Measurements from ENCODE around the gene ME3. TPM values are rescaled to one million over a fixed set of nuclear protein-coding genes. Genes with fewer than 3 reads are reported as not detected.

Gene ME3
- total and polyA plus RNA-seq, 4 donors, result 1.4 to 7.2 (median 2.3) TPM

DNA sequence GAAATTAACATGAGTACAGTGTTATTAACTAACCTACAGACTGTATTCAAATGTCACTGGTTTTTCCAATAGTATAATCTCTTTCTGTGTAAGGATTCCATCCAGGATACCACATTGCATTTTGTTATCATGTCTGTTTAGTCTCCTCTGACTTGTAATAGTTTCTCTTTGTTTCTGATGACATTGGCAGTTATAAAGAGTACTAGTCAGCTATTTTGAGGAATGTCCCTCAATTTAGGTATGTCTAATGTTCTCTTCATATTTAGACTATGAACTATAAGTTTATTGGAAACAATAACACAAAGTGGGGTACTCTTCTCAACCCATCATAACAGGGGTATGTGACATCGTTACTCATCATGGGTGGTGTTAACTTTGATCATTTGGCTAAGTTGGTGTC is 20.3 kb upstream of the ME3 start:
- no peak for DNase-seq (ENCODE audit: low spot score)
- no peaks in the 10 kb centered on the region for H3K4me1 ChIP-seq (ENCODE audit: control insufficient read depth in 4 of 4, insufficient read depth in 4 of 4, low read length in 3 of 4)
- H3K27me3 ChIP-seq (ENCODE audit: control insufficient read depth in 4 of 4, insufficient read depth in 4 of 4, low read length in 3 of 4), result no peaks in the 10 kb centered on the region
- no peaks in the 10 kb centered on the region for H3K36me3 ChIP-seq (ENCODE audit: control insufficient read depth in 4 of 4, insufficient read depth in 3 of 4, low read depth in 1 of 4, low read length in 3 of 4)
- 91% methylated on average over 1 of the region's 1 CpG for WGBS
- H3K9me3 ChIP-seq (ENCODE audit: control insufficient read depth in 4 of 4, low read length in 3 of 4), result no peaks in the 10 kb centered on the region
- H3K9ac ChIP-seq (ENCODE audit: low read depth in 1 of 2, low read length in 2 of 2), result no peak overlapping the region
- TF ChIP-seq, protein P1, sequence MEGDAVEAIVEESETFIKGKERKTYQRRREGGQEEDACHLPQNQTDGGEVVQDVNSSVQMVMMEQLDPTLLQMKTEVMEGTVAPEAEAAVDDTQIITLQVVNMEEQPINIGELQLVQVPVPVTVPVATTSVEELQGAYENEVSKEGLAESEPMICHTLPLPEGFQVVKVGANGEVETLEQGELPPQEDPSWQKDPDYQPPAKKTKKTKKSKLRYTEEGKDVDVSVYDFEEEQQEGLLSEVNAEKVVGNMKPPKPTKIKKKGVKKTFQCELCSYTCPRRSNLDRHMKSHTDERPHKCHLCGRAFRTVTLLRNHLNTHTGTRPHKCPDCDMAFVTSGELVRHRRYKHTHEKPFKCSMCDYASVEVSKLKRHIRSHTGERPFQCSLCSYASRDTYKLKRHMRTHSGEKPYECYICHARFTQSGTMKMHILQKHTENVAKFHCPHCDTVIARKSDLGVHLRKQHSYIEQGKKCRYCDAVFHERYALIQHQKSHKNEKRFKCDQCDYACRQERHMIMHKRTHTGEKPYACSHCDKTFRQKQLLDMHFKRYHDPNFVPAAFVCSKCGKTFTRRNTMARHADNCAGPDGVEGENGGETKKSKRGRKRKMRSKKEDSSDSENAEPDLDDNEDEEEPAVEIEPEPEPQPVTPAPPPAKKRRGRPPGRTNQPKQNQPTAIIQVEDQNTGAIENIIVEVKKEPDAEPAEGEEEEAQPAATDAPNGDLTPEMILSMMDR (IDR thresholded peaks at IDR 0.05; ENCODE audit: low read depth, low read length, missing input control), result no peak
- TF ChIP-seq, protein P2, sequence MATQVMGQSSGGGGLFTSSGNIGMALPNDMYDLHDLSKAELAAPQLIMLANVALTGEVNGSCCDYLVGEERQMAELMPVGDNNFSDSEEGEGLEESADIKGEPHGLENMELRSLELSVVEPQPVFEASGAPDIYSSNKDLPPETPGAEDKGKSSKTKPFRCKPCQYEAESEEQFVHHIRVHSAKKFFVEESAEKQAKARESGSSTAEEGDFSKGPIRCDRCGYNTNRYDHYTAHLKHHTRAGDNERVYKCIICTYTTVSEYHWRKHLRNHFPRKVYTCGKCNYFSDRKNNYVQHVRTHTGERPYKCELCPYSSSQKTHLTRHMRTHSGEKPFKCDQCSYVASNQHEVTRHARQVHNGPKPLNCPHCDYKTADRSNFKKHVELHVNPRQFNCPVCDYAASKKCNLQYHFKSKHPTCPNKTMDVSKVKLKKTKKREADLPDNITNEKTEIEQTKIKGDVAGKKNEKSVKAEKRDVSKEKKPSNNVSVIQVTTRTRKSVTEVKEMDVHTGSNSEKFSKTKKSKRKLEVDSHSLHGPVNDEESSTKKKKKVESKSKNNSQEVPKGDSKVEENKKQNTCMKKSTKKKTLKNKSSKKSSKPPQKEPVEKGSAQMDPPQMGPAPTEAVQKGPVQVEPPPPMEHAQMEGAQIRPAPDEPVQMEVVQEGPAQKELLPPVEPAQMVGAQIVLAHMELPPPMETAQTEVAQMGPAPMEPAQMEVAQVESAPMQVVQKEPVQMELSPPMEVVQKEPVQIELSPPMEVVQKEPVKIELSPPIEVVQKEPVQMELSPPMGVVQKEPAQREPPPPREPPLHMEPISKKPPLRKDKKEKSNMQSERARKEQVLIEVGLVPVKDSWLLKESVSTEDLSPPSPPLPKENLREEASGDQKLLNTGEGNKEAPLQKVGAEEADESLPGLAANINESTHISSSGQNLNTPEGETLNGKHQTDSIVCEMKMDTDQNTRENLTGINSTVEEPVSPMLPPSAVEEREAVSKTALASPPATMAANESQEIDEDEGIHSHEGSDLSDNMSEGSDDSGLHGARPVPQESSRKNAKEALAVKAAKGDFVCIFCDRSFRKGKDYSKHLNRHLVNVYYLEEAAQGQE (IDR thresholded peaks at IDR 0.05), result no peak
- TF ChIP-seq, protein P3, sequence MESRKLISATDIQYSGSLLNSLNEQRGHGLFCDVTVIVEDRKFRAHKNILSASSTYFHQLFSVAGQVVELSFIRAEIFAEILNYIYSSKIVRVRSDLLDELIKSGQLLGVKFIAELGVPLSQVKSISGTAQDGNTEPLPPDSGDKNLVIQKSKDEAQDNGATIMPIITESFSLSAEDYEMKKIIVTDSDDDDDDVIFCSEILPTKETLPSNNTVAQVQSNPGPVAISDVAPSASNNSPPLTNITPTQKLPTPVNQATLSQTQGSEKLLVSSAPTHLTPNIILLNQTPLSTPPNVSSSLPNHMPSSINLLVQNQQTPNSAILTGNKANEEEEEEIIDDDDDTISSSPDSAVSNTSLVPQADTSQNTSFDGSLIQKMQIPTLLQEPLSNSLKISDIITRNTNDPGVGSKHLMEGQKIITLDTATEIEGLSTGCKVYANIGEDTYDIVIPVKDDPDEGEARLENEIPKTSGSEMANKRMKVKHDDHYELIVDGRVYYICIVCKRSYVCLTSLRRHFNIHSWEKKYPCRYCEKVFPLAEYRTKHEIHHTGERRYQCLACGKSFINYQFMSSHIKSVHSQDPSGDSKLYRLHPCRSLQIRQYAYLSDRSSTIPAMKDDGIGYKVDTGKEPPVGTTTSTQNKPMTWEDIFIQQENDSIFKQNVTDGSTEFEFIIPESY (IDR thresholded peaks at IDR 0.05), result no peak
- TF ChIP-seq TAF1 (conservative IDR thresholded peaks at IDR 0.05) (no peak), RAD21 (IDR thresholded peaks at IDR 0.05) (no peak), HNF4G (IDR thresholded peaks at IDR 0.05) (no peak), HNF4A (conservative IDR thresholded peaks at IDR 0.05) (no peak), FOXA2 (IDR thresholded peaks at IDR 0.05) (no peak), NR2F2 (IDR thresholded peaks at IDR 0.05) (no peak), GABPA (IDR thresholded peaks at IDR 0.05 in 1 of 2, conservative IDR thresholded peaks at IDR 0.05 in 1 of 2) (no peak), YY1 (IDR thresholded peaks at IDR 0.05) (no peak), JUND (IDR thresholded peaks at IDR 0.05) (no peak)
- TF ChIP-seq, protein P4, sequence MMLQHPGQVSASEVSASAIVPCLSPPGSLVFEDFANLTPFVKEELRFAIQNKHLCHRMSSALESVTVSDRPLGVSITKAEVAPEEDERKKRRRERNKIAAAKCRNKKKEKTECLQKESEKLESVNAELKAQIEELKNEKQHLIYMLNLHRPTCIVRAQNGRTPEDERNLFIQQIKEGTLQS (IDR thresholded peaks at IDR 0.05), result no peak
- H3K4me3 ChIP-seq (ENCODE audit: low read depth in 1 of 3, low read length in 3 of 3), result no peak overlapping the region
- H3K27ac ChIP-seq (ENCODE audit: low read depth in 1 of 2, low read length in 2 of 2), result no peak overlapping the region

DNA sequence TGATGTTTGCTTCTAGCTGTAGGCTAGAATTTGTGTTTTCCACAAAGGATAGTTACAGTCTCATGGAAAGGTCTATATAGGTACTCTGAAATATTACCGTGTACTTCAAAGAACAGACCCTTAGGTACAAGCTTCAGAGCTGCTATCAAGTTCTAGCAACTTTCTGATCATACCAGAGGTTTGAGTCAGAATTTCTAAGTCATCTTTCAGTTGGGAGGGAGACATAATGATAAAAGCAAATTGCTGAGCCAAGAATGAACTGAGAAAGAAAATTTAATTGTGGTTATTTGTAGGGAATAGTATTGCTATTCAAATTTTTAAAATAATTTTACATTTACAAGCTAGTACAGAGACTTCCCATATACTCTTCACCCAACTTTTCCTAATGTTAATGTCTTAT is 19.9 kb upstream of the ME3 start:
- Histone ChIP-seq H3K27me3 (ENCODE audit: control insufficient read depth in 4 of 4, insufficient read depth in 4 of 4, low read length in 3 of 4) (no peaks in the 10 kb centered on the region), H3K4me1 (ENCODE audit: control insufficient read depth in 4 of 4, insufficient read depth in 4 of 4, low read length in 3 of 4) (no peaks in the 10 kb centered on the region), H3K27ac (ENCODE audit: low read depth in 1 of 2, low read length in 2 of 2) (no peak overlapping the region), H3K36me3 (ENCODE audit: control insufficient read depth in 4 of 4, insufficient read depth in 3 of 4, low read depth in 1 of 4, low read length in 3 of 4) (no peaks in the 10 kb centered on the region), H3K9me3 (ENCODE audit: control insufficient read depth in 4 of 4, low read length in 3 of 4) (no peaks in the 10 kb centered on the region), H3K9ac (ENCODE audit: low read depth in 1 of 2, low read length in 2 of 2) (no peak overlapping the region), H3K4me3 (ENCODE audit: low read depth in 1 of 3, low read length in 3 of 3) (no peak overlapping the region)
- DNase-seq (ENCODE audit: low spot score), result no peak
- TF ChIP-seq, protein P5, sequence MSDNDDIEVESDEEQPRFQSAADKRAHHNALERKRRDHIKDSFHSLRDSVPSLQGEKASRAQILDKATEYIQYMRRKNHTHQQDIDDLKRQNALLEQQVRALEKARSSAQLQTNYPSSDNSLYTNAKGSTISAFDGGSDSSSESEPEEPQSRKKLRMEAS (IDR thresholded peaks at IDR 0.05), result no peak
- no peak for TF ChIP-seq TAF1 (conservative IDR thresholded peaks at IDR 0.05)
- no peak for TF ChIP-seq RAD21 (IDR thresholded peaks at IDR 0.05)
- TF ChIP-seq GABPA (IDR thresholded peaks at IDR 0.05 in 1 of 2, conservative IDR thresholded peaks at IDR 0.05 in 1 of 2), result no peak
- TF ChIP-seq EGR1 (IDR thresholded peaks at IDR 0.05; ENCODE audit: low read depth in 2 of 2), result no peak
- TF ChIP-seq HNF4G (IDR thresholded peaks at IDR 0.05), result no peak
- no peak for TF ChIP-seq JUND (IDR thresholded peaks at IDR 0.05)
- no peak for TF ChIP-seq NR2F2 (IDR thresholded peaks at IDR 0.05)
- TF ChIP-seq HNF4A (conservative IDR thresholded peaks at IDR 0.05), result no peak
- TF ChIP-seq RXRA (IDR thresholded peaks at IDR 0.05), result no peak
- no peak for TF ChIP-seq FOXA1 (IDR thresholded peaks at IDR 0.05)
- TF ChIP-seq YY1 (IDR thresholded peaks at IDR 0.05), result no peak
- TF ChIP-seq, protein P1 (IDR thresholded peaks at IDR 0.05; ENCODE audit: low read depth, low read length, missing input control), result no peak
- WGBS, result 96% methylated on average over 1 of the region's 1 CpG

Measured in liver (tissue), 9 donors.